ENCODE measurements around the gene IL18. TPM values are rescaled to one million over a fixed set of nuclear protein-coding genes. Genes with fewer than 3 reads are reported as not detected.

Gene IL18
- total and polyA plus RNA-seq, 2 of the 8 experiments (the other 6 are each of a cell fraction or from before 2014, with no cell fraction given), result 0.29 to 0.84 TPM

DNA sequence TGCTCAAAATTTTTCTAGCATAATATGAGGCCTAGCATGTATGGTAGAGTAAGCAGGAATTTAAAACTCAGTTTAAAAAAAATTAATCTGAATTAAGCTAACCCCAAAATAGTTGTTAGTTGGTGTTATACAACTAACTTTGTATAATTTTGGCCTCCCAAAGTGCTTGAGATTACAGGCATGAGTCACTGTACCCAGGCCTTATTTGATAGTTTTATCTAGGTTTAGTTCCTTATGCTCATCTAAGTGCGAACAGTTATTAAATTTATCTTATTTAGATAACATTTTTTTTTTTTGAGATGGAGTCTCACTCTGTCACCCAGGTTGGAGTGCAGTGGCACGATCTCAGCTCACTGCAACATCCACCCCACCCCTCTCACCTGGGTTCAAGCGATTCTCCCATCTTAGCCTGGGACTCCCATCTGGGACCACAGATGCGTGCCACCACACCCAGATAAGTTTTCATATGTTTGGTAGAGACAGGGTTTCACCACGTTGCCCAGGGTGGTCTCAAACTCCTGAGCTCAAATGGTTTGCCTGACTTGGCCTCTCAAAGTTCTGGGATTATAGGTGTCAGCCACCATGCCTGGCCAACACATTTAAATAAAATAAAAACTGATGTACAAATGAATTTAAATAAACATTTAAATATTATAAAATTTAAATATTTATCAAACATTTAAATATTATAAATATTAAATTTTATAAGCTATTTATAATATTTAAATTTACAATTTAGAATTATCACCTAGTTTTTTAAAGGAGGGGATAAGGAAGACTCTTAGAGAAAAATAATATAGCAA is 7.5 kb downstream of the IL18 start:
- no peaks in the 10 kb centered on the region; the same call in 1 of the 2 replicates for H3K23me2 ChIP-seq (ENCODE audit: low read depth, low read length)
- H3K4ac ChIP-seq (replicated peaks; ENCODE audit: insufficient read length, low read depth, low read length), result no peak overlapping the region
- H3K27ac ChIP-seq (ENCODE audit: low read depth, low read length), result no peak overlapping the region
- H3K14ac ChIP-seq (ENCODE audit: insufficient read length), result no peak overlapping the region
- H2BK20ac ChIP-seq (ENCODE audit: low read length), result no peak overlapping the region
- H3K27me3 ChIP-seq (replicated peaks in 1 of 4; ENCODE audit: control insufficient read depth in 3 of 4, extremely low read depth in 1 of 4, insufficient read depth in 3 of 4, low read length in 3 of 4), result no peaks in the 10 kb centered on the region
- FAIRE-seq (no peak), DNase-seq (ENCODE audit: low read depth in 1 of 2, low spot score in 2 of 2) (no peak)
- no peak overlapping the region for H2AK5ac ChIP-seq (ENCODE audit: low read depth, low read length)
- H4K5ac ChIP-seq (ENCODE audit: insufficient read length, low read depth, low read length), result no peak overlapping the region
- no peak overlapping the region for H2AFZ ChIP-seq (ENCODE audit: low read length)
- H3K4me3 ChIP-seq (ENCODE audit: extremely low read depth in 1 of 4, insufficient read depth in 2 of 4, low read depth in 3 of 4, low read length in 4 of 4), result no peak overlapping the region
- H3K4me2 ChIP-seq (ENCODE audit: insufficient read depth in 1 of 2, low read depth in 2 of 2, low read length in 2 of 2), result no peak overlapping the region
- no peak overlapping the region for H3K56ac ChIP-seq (replicated peaks; ENCODE audit: insufficient read length, low read depth, low read length)
- POLR2A ChIA-PET (ENCODE audit: partially characterized antibody), result no interaction called here
- H3K18ac ChIP-seq (ENCODE audit: extremely low read depth, low read length), result no peak overlapping the region
- no peaks in the 10 kb centered on the region for H3K79me1 ChIP-seq (ENCODE audit: low read depth, low read length)
- H2BK120ac ChIP-seq (replicated peaks; ENCODE audit: low read depth, low read length), result no peak overlapping the region
- H3K36me3 ChIP-seq (ENCODE audit: control insufficient read depth in 2 of 4, insufficient read depth in 4 of 4, low read length in 3 of 4), result no peaks in the 10 kb centered on the region
- no peak overlapping the region for H3K23ac ChIP-seq (ENCODE audit: insufficient read length)
- H3K9ac ChIP-seq (replicated peaks in 1 of 4; ENCODE audit: extremely low read depth in 1 of 4, low read depth in 3 of 4, low read length in 3 of 4), result no peak overlapping the region
- H2BK15ac ChIP-seq (ENCODE audit: low read length), result no peak overlapping the region
- H2BK5ac ChIP-seq (ENCODE audit: low read depth, low read length), result no peak overlapping the region
- H4K91ac ChIP-seq (replicated peaks; ENCODE audit: insufficient read length, low read length), result no peak overlapping the region
- H3K9me3 ChIP-seq (ENCODE audit: insufficient read depth in 2 of 2, low read depth in 1 of 2, low read length in 1 of 2), result no peaks in the 10 kb centered on the region
- CTCF ChIA-PET (ENCODE audit: partially characterized antibody), result interaction anchor here (1.5 kb wide), 2 partner anchors 19 to 34 kb away, joined by 3 to 5 read pairs; partner anchors contain the start of gene BCO2
- 86% methylated on average over 5 of the region's 5 CpGs; no CpG with 5 or more reads in 1 of the 2 experiments for WGBS, 2 experiments (ENCODE audit: extremely low coverage in 1 of 2, insufficient coverage in 1 of 2, insufficient read length in 1 of 2, insufficient replicate concordance in 2 of 2, low coverage in 1 of 2, low lambda C conversion rate in 2 of 2, missing lambda C conversion rate in 1 of 2)
- no peaks in the 10 kb centered on the region for H4K20me1 ChIP-seq (replicated peaks in 1 of 2; ENCODE audit: control insufficient read depth in 1 of 2, insufficient read depth in 2 of 2, low read length in 2 of 2)
- H4K8ac ChIP-seq (ENCODE audit: extremely low read depth, insufficient read depth, low read length), result no peak overlapping the region
- no peak overlapping the region for H2BK12ac ChIP-seq (ENCODE audit: low read depth, low read length)
- H3K79me2 ChIP-seq (ENCODE audit: control insufficient read depth in 1 of 2, insufficient read depth in 2 of 2, low read length in 2 of 2), result no peaks in the 10 kb centered on the region
- no peaks in the 10 kb centered on the region for H3K4me1 ChIP-seq (replicated peaks in 1 of 4; ENCODE audit: control insufficient read depth in 3 of 4, insufficient read depth in 4 of 4, low read length in 3 of 4)
- TF ChIP-seq BRCA1 (IDR thresholded peaks at IDR 0.05; ENCODE audit: low read depth, low read length) (no peak), SP1 (IDR thresholded peaks at IDR 0.05; ENCODE audit: low read depth, low read length) (no peak), EGR1 (IDR thresholded peaks at IDR 0.05; ENCODE audit: borderline replicate concordance, low read depth, low read length) (no peak), KDM1A (IDR thresholded peaks at IDR 0.05; ENCODE audit: borderline replicate concordance, low read length) (no peak), RBBP5 (IDR thresholded peaks at IDR 0.05; ENCODE audit: borderline replicate concordance, low read depth, low read length) (no peak), POLR2A (IDR thresholded peaks at IDR 0.05; ENCODE audit: control extremely low read depth in 1 of 2, low read depth in 2 of 2, low read length in 2 of 2) (no peak), HDAC6 (IDR thresholded peaks at IDR 0.05; ENCODE audit: low read depth, low read length) (no peak), RAD21 (IDR thresholded peaks at IDR 0.05 in 1 of 2, conservative IDR thresholded peaks at IDR 0.05 in 1 of 2; ENCODE audit: low read depth in 2 of 2, low read length in 2 of 2) (no peak), EZH2 (IDR thresholded peaks at IDR 0.05; ENCODE audit: low read depth, low read length, severe bottlenecking) (no peak), POLR2AphosphoS5 (IDR thresholded peaks at IDR 0.05; ENCODE audit: low read depth, low read length) (no peak)
- TF ChIP-seq, protein P1, sequence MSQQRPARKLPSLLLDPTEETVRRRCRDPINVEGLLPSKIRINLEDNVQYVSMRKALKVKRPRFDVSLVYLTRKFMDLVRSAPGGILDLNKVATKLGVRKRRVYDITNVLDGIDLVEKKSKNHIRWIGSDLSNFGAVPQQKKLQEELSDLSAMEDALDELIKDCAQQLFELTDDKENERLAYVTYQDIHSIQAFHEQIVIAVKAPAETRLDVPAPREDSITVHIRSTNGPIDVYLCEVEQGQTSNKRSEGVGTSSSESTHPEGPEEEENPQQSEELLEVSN (IDR thresholded peaks at IDR 0.05), result no peak
- TF ChIP-seq, protein P2, sequence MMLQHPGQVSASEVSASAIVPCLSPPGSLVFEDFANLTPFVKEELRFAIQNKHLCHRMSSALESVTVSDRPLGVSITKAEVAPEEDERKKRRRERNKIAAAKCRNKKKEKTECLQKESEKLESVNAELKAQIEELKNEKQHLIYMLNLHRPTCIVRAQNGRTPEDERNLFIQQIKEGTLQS (IDR thresholded peaks at IDR 0.05; ENCODE audit: insufficient read depth, low read depth, low read length), result no peak

Measured in H1 (cell line).